HEK293T (cell line): ENCODE measurements around the gene FRA10AC1.

ENCODE experiments used
- CTCF ChIA-PET: fragments of 350-600 bp; formaldehyde crosslinking; extraction: SDS; loops from one replicate; lab custom pipeline; 2021; ENCODE audit warnings: antibody characterized with exemption, inconsistent platforms; lab: Yijun Ruan, JAX
- POLR2A ChIA-PET: fragments of 350-600 bp; formaldehyde crosslinking; extraction: SDS; loops from one replicate; lab custom pipeline; 2020; ENCODE audit warnings: antibody characterized with exemption, inconsistent platforms; lab: Yijun Ruan, JAX
- DNase-seq: peaks from one replicate; pipeline ENCODE4 v3.0.0; 2012; ENCODE audit warnings: mixed read lengths; ENCODE audit errors: extremely low spot score
- ARNT ChIP-seq: fragments of 450-650 bp; IDR thresholded peaks from 2 replicates; pipeline ENCODE4 v1.6.1; 2017; ENCODE audit warnings: mild to moderate bottlenecking
- BHLHE40 ChIP-seq: fragments of 450-650 bp; IDR thresholded peaks from 2 replicates; pipeline ENCODE4 v1.6.1; 2016; ENCODE audit warnings: mild to moderate bottlenecking, moderate library complexity, borderline replicate concordance
- CTBP1 ChIP-seq: fragments of 450-650 bp; IDR thresholded peaks from 2 replicates; pipeline ENCODE4 v1.6.1; 2016; ENCODE audit warnings: borderline replicate concordance
- ELF4 ChIP-seq: fragments of 450-650 bp; IDR thresholded peaks from 2 replicates; pipeline ENCODE4 v1.6.1; 2017; ENCODE audit warnings: antibody characterized with exemption
- FOXA1 ChIP-seq: fragments of 450-650 bp; IDR thresholded peaks from 2 replicates; pipeline ENCODE4 v1.6.1; 2016; ENCODE audit warnings: mild to moderate bottlenecking
- FOXK2 ChIP-seq: fragments of 450-650 bp; IDR thresholded peaks from 2 replicates; pipeline ENCODE4 v1.6.1; 2016; ENCODE audit warnings: mild to moderate bottlenecking
- FOXM1 ChIP-seq: fragments of 450-650 bp; IDR thresholded peaks from 2 replicates; pipeline ENCODE4 v1.6.1; 2017; ENCODE audit warnings: mild to moderate bottlenecking, borderline replicate concordance
- HDGF ChIP-seq: fragments of 450-650 bp; IDR thresholded peaks from 2 replicates; pipeline ENCODE4 v1.6.1; 2017; ENCODE audit warnings: antibody characterized with exemption, borderline replicate concordance
- L3MBTL2 ChIP-seq: fragments of 450-650 bp; conservative IDR thresholded peaks from 2 replicates; pipeline ENCODE4 v1.6.1; 2016; ENCODE audit warnings: mild to moderate bottlenecking
- LEF1 ChIP-seq: fragments of 450-650 bp; IDR thresholded peaks from 2 replicates; pipeline ENCODE4 v1.6.1; 2017; ENCODE audit warnings: mild to moderate bottlenecking, borderline replicate concordance
- NFRKB ChIP-seq: fragments of 450-650 bp; IDR thresholded peaks from 2 replicates; pipeline ENCODE4 v1.6.1; 2016; ENCODE audit warnings: mild to moderate bottlenecking, moderate library complexity
- PKNOX1 ChIP-seq: fragments of 450-650 bp; IDR thresholded peaks from 2 replicates; pipeline ENCODE4 v1.6.1; 2016
- SP1 ChIP-seq: fragments of 450-650 bp; IDR thresholded peaks from 2 replicates; pipeline ENCODE4 v1.6.1; 2017
- SUZ12 ChIP-seq: fragments of 450-650 bp; IDR thresholded peaks from 2 replicates; pipeline ENCODE4 v1.6.1; 2016; ENCODE audit warnings: mild to moderate bottlenecking
- TARDBP ChIP-seq: fragments of 450-650 bp; IDR thresholded peaks from 2 replicates; pipeline ENCODE4 v1.6.1; 2016
- ZNF384 ChIP-seq: fragments of 450-650 bp; IDR thresholded peaks from 2 replicates; pipeline ENCODE4 v1.6.1; 2016

The FRA10AC1 gene

GRCh38 chr10:93657757-93658156 is 44.6 kb downstream of the FRA10AC1 start:
- ChIA-PET POLR2A (no interaction called here), CTCF (interaction anchor here (0.9 kb wide), 1 partner anchor 26 kb away, joined by 10 read pairs; no protein-coding TSS in a partner anchor)
- TF ChIP-seq BHLHE40 (no peak), HDGF (no peak), SP1 (no peak), ARNT (no peak), FOXK2 (no peak), L3MBTL2 (no peak), FOXM1 (no peak), CTBP1 (no peak), PKNOX1 (no peak), LEF1 (no peak), FOXA1 (no peak), NFRKB (no peak), ELF4 (no peak), TARDBP (no peak), SUZ12 (no peak), ZNF384 (no peak)
- no peak for DNase-seq

GRCh38 chr10:93656155-93656554 is 46.2 kb downstream of the FRA10AC1 start:
- CTCF ChIA-PET = no interaction called here
- no peak for DNase-seq
- no peak for TF ChIP-seq LEF1
- no peak for TF ChIP-seq HDGF
- TF ChIP-seq FOXA1 = no peak
- no peak for TF ChIP-seq TARDBP
- no peak for TF ChIP-seq ARNT
- no peak for TF ChIP-seq BHLHE40
- TF ChIP-seq PKNOX1 = no peak
- TF ChIP-seq ZNF384 = no peak
- no peak for TF ChIP-seq FOXK2
- POLR2A ChIA-PET = no interaction called here

GRCh38 chr10:93654201-93654600 is 48.2 kb downstream of the FRA10AC1 start:
- DNase-seq = no peak
- ChIA-PET CTCF (interaction anchor here (1.1 kb wide), 1 partner anchor 99 kb away, joined by 3 read pairs; no protein-coding TSS in a partner anchor), POLR2A (no interaction called here)
- TF ChIP-seq NFRKB = no peak
- no peak for TF ChIP-seq HDGF
- no peak for TF ChIP-seq SP1
- no peak for TF ChIP-seq ELF4
- TF ChIP-seq BHLHE40 = no peak
- no peak for TF ChIP-seq SUZ12
- TF ChIP-seq ZNF384 = no peak
- TF ChIP-seq FOXM1 = no peak
- TF ChIP-seq ARNT = no peak
- TF ChIP-seq CTBP1 = no peak
- TF ChIP-seq L3MBTL2 = no peak
- TF ChIP-seq FOXA1 = no peak
- no peak for TF ChIP-seq PKNOX1

- CTCF ChIA-PET = no interaction called here
- DNase-seq = no peak
- TF ChIP-seq FOXM1 = no peak
- no peak for TF ChIP-seq TARDBP
- no peak for TF ChIP-seq ELF4
- no peak for TF ChIP-seq HDGF
- no peak for TF ChIP-seq BHLHE40
- no peak for TF ChIP-seq SUZ12
- no peak for TF ChIP-seq ARNT
- TF ChIP-seq L3MBTL2 = no peak
- TF ChIP-seq FOXK2 = no peak
- no peak for TF ChIP-seq SP1
- TF ChIP-seq PKNOX1 = no peak
- TF ChIP-seq CTBP1 = no peak
- no peak for TF ChIP-seq ZNF384
- no peak for TF ChIP-seq NFRKB
- no peak for TF ChIP-seq FOXA1
- TF ChIP-seq LEF1 = no peak
- POLR2A ChIA-PET = no interaction called here
Observed at GRCh38 chr10:93652857-93653256, 49.5 kb downstream of the FRA10AC1 start.

GRCh38 chr10:93639791-93640190 is 62.6 kb downstream of the FRA10AC1 start:
- ChIA-PET CTCF (no interaction called here), POLR2A (no interaction called here)
- no peak for TF ChIP-seq BHLHE40
- no peak for TF ChIP-seq HDGF
- no peak for TF ChIP-seq ZNF384
- no peak for TF ChIP-seq ELF4
- no peak for TF ChIP-seq ARNT
- no peak for TF ChIP-seq FOXM1
- TF ChIP-seq FOXA1 = no peak
- no peak for TF ChIP-seq LEF1
- TF ChIP-seq L3MBTL2 = no peak
- no peak for DNase-seq
